Glutamatergic neuron (in vitro differentiated cells): Measurements from ENCODE around the gene TP53RK. TPM values are rescaled to one million over a fixed set of nuclear protein-coding genes. Genes with fewer than 3 reads are reported as not detected.

Source experiments
- DNase-seq: peaks from one replicate; pipeline ENCODE4 v3.0.0; 2022
- H3K27ac Mint-ChIP-seq: one replicate; pipeline ENCODE4 v1.8.0; 2020; ENCODE audit warnings: mild to moderate bottlenecking, mixed read lengths, inconsistent platforms; ENCODE audit not compliant: unreplicated experiment
- H3K27me3 Mint-ChIP-seq: one replicate; pipeline ENCODE4 v1.8.0; 2020; ENCODE audit warnings: mild to moderate bottlenecking, moderate library complexity, mixed read lengths, inconsistent platforms; ENCODE audit not compliant: unreplicated experiment
- H3K36me3 Mint-ChIP-seq: one replicate; pipeline ENCODE4 v1.8.0; 2020; ENCODE audit warnings: mild to moderate bottlenecking, mixed read lengths, inconsistent platforms; ENCODE audit not compliant: unreplicated experiment
- H3K4me1 Mint-ChIP-seq: one replicate; pipeline ENCODE4 v1.8.0; 2020; ENCODE audit warnings: mild to moderate bottlenecking, low read depth, mixed read lengths, inconsistent platforms; ENCODE audit not compliant: unreplicated experiment
- H3K4me3 Mint-ChIP-seq: one replicate; pipeline ENCODE4 v1.8.0; 2020; ENCODE audit warnings: mild to moderate bottlenecking, mixed read lengths, inconsistent platforms; ENCODE audit not compliant: unreplicated experiment
- H3K9me3 Mint-ChIP-seq: one replicate; pipeline ENCODE4 v1.8.0; 2020; ENCODE audit warnings: mild to moderate bottlenecking, moderate library complexity, mixed read lengths, inconsistent platforms; ENCODE audit not compliant: unreplicated experiment
- CTCF ChIP-seq: fragments of 200-600 bp; sonication (generic); IDR thresholded peaks from one replicate; pipeline ENCODE4 v1.5.0; 2021; ENCODE audit not compliant: partially characterized antibody, unreplicated experiment
- total RNA-seq: library from RNA; stranded (reverse); fragmentation: NEBNext Ultra II Directional; extraction: Animal tissue kit (Norgen Biotek cat#: 25700); gene quantifications from one replicate; pipeline ENCODE4 v1.2.1, GENCODE V29; 2021; ENCODE audit not compliant: unreplicated experiment

Gene TP53RK
- total RNA-seq, 1 donor from 2014 or later, result 19.0 TPM

GRCh38 chr20:46702447-46703203 is 13.4 kb upstream of the TP53RK start:
- H3K27ac Mint-ChIP-seq, result no peak overlapping the region
- no peaks in the 10 kb centered on the region for H3K4me1 Mint-ChIP-seq
- H3K4me3 Mint-ChIP-seq, result no peak overlapping the region
- TF ChIP-seq CTCF, result no peak
- no peaks in the 10 kb centered on the region for H3K27me3 Mint-ChIP-seq
- no peaks in the 10 kb centered on the region for H3K9me3 Mint-ChIP-seq
- DNase-seq, result no peak
- H3K36me3 Mint-ChIP-seq, result peaks cover 4% of the 10 kb centered on the region

GRCh38 chr20:46701986-46702385 is 12.7 kb upstream of the TP53RK start:
- Mint-ChIP-seq H3K4me3 (no peak overlapping the region), H3K27ac (no peak overlapping the region), H3K27me3 (no peaks in the 10 kb centered on the region), H3K36me3 (peaks cover 4% of the 10 kb centered on the region), H3K4me1 (no peaks in the 10 kb centered on the region), H3K9me3 (no peaks in the 10 kb centered on the region)
- DNase-seq, result no peak
- no peak for TF ChIP-seq CTCF

- Mint-ChIP-seq H3K36me3 (peaks cover 3% of the 10 kb centered on the region), H3K4me3 (no peak overlapping the region), H3K27ac (no peak overlapping the region), H3K9me3 (no peaks in the 10 kb centered on the region), H3K4me1 (no peaks in the 10 kb centered on the region), H3K27me3 (no peaks in the 10 kb centered on the region)
- no peak for DNase-seq
- TF ChIP-seq CTCF, result no peak
Observed at GRCh38 chr20:46701556-46701955, 12.3 kb upstream of the TP53RK start.

- H3K36me3 Mint-ChIP-seq, result no peaks in the 10 kb centered on the region
- H3K27me3 Mint-ChIP-seq, result no peaks in the 10 kb centered on the region
- DNase-seq, result no peak
- no peaks in the 10 kb centered on the region for H3K4me1 Mint-ChIP-seq
- no peak overlapping the region for H3K4me3 Mint-ChIP-seq
- H3K9me3 Mint-ChIP-seq, result no peaks in the 10 kb centered on the region
- no peak overlapping the region for H3K27ac Mint-ChIP-seq
- TF ChIP-seq CTCF, result no peak
Observed at GRCh38 chr20:46701057-46701456, 11.8 kb upstream of the TP53RK start.

GRCh38 chr20:46700481-46700880 is 11.2 kb upstream of the TP53RK start:
- Mint-ChIP-seq H3K9me3 (no peaks in the 10 kb centered on the region), H3K4me1 (no peaks in the 10 kb centered on the region), H3K27ac (no peak overlapping the region), H3K36me3 (no peaks in the 10 kb centered on the region), H3K27me3 (no peaks in the 10 kb centered on the region), H3K4me3 (no peak overlapping the region)
- no peak for DNase-seq
- no peak for TF ChIP-seq CTCF
